ENCODE measurements around the gene ZMIZ1.

DNA sequence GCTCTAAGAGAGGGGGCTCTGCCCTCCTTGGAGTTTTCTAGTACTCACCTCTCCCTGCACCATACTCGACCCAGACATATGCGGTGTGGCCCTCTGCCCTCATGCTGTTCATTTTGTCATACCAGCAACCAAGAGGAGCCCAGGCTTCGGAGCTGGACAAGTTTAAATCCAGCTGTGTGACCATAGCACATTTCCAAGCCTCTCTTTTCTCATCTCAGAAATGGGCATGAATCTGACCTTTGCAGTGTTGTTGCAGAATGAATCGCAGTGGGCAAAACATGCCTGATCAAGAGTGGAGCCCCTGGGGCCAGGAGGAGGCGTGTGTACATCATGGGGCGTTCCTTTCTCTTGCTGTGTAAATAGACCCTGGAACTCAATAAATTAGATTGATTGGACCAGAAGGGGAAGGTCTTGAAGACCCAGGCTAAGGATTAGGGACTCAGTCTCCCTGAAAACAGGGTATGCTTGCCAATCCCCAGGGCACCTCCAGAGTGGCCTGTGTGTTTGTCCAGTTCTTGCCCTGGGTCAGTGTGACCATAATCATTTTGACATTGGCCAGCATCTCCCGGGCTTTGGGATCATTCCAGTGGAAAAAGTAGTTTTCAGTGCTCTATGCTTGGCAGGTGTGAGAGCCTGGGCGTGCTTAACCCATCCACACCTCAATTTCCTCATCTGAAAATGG lies 59.6 kb downstream of the ZMIZ1 start:
- TF ChIP-seq YY1 (IDR thresholded peaks at IDR 0.05; ENCODE audit: insufficient read depth, insufficient read length), result no peak
- TF ChIP-seq ZNF274 (IDR thresholded peaks at IDR 0.05; ENCODE audit: low read depth, low read length), result no peak
- TF ChIP-seq SUZ12 (IDR thresholded peaks at IDR 0.05; ENCODE audit: extremely low read depth, insufficient read depth, insufficient read length), result no peak

All from NT2/D1 (cell line).